ENCODE measurements around the gene IGFLR1. TPM values are rescaled to one million over a fixed set of nuclear protein-coding genes. Genes with fewer than 3 reads are reported as not detected.

The IGFLR1 gene, protein sequence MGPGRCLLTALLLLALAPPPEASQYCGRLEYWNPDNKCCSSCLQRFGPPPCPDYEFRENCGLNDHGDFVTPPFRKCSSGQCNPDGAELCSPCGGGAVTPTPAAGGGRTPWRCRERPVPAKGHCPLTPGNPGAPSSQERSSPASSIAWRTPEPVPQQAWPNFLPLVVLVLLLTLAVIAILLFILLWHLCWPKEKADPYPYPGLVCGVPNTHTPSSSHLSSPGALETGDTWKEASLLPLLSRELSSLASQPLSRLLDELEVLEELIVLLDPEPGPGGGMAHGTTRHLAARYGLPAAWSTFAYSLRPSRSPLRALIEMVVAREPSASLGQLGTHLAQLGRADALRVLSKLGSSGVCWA
- 10 to 100 TPM in 1 of 2 donors, 1 to 10 TPM in 1; 8.1 to 14.9 TPM for total RNA-seq
- polyA plus RNA-seq = 10 to 100 TPM in 1 of 2 donors, 1 to 10 TPM in 1; 5.1 to 10.9 TPM
- long read RNA-seq, donor 1, partial matches to known transcripts = 0 of 8 reads
- long read RNA-seq, donor 1, other reads (novel, unspliced or antisense) = 6 of 8 reads
- long read RNA-seq, donor 2, partial matches to known transcripts = 0 of 4 reads
- long read RNA-seq, donor 2, other reads (novel, unspliced or antisense) = 2 of 4 reads

DNA sequence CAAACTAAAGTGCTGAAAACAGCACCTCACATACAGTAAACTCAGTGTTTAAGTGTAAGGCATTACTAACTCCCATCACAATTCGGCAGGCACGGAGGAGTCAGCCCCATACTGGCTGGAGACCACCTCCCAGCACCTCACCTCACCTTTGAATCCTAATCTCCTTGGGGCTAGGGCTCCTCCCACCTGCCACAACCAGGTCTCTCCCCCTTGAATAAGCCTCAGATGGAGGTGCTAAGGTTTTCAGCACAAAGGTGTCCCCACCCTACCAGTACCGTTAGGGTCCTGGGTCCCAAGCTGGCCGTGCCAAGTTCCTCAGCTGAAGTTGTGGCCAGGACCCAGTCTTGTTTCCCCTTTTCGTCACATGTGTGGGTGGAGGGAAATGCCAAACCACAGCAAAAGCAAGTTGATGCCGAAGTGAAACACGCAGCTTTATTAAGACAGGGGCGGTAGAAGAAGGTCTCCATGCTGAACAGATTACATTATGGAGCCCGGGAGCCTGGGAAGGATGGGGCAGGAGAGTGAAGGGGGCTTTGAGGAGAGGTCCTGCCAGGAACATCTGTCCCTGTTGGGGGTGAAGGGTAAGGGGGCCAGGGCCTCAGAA, at the start of gene IGFLR1:
Gene IGFLR1, minus strand, starts transcription at position 332 of the 604 bp plus-strand sequence. CDS start 1,272 bp downstream, outside the sequence.
- ATAC-seq (ENCODE audit: low FRiP score) = no peak
- peak in 1 of 2 donors; percentile 76 for DNase-seq
- intact Hi-C loops (cut with DNase I) = loop anchor here in 1 of 2 donors (10.0 kb wide), 1 partner anchor 403 kb away; the partner anchor contains the start of gene CAPNS1
- no peaks in the 10 kb centered on the region for H3K9me3 ChIP-seq (ENCODE audit: control insufficient read depth, low read length)
- H3K4me1 ChIP-seq (ENCODE audit: control insufficient read depth in 1 of 2, insufficient read depth in 2 of 2, low read length in 2 of 2) = no peaks in the 10 kb centered on the region
- 82 to 85% methylated on average over 9 of the region's 9 CpGs for WGBS, 2 donors
- H3K27me3 ChIP-seq (ENCODE audit: control insufficient read depth in 1 of 2, insufficient read depth in 2 of 2, low read length in 1 of 2) = no peaks in the 10 kb centered on the region
- H3K4me3 ChIP-seq (ENCODE audit: low read length in 2 of 2) = no peak within 1 kb of the TSS
- H3K36me3 ChIP-seq (ENCODE audit: control insufficient read depth in 1 of 2, insufficient read depth in 2 of 2, low read length in 1 of 2) = peaks cover 2 to 5% of the 10 kb centered on the region in 2 donors
- no peak within 1 kb of the TSS for H3K27ac ChIP-seq (ENCODE audit: low read depth in 1 of 2, low read length in 2 of 2)

DNA sequence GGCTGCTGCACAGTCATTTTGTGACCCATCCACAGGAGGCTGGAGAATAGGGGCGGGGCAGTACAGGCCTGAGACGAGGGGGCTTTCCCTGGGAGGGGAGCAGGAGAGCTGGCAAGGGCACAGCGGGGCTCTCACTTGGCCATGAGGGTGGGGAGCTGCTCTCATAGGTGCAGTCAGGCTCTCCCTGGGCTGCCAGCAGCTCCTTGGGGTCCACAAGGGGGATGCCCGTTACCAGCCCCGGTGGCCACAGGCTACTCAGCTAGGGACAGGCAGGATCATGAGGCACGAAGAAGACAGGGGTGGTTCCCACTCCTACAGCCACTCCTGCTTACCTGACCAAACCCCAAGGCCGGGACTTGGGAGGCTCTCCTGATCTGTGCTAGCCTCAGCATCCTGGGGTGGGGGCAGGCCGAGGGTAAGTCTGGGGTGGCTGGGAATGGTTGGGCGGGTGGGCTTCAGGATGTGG, 49.6 kb upstream of the IGFLR1 start:
- intact Hi-C loops (cut with DNase I) = no loop called here
- no peak for ATAC-seq (ENCODE audit: low FRiP score)
- H3K4me1 ChIP-seq (ENCODE audit: control insufficient read depth in 1 of 2, insufficient read depth in 2 of 2, low read length in 2 of 2) = no peaks in the 10 kb centered on the region
- H3K4me3 ChIP-seq (ENCODE audit: low read length in 2 of 2) = no peak overlapping the region
- no peak for DNase-seq
- H3K9me3 ChIP-seq (ENCODE audit: control insufficient read depth, low read length) = no peaks in the 10 kb centered on the region
- 87 to 88% methylated on average over 9 of the region's 9 CpGs for whole genome bisulfite sequencing, 2 donors
- no peaks in the 10 kb centered on the region for H3K36me3 ChIP-seq (ENCODE audit: control insufficient read depth in 1 of 2, insufficient read depth in 2 of 2, low read length in 1 of 2)
- H3K27me3 ChIP-seq (ENCODE audit: control insufficient read depth in 1 of 2, insufficient read depth in 2 of 2, low read length in 1 of 2) = no peaks in the 10 kb centered on the region
- H3K27ac ChIP-seq (ENCODE audit: low read depth in 1 of 2, low read length in 2 of 2) = no peak overlapping the region

DNA sequence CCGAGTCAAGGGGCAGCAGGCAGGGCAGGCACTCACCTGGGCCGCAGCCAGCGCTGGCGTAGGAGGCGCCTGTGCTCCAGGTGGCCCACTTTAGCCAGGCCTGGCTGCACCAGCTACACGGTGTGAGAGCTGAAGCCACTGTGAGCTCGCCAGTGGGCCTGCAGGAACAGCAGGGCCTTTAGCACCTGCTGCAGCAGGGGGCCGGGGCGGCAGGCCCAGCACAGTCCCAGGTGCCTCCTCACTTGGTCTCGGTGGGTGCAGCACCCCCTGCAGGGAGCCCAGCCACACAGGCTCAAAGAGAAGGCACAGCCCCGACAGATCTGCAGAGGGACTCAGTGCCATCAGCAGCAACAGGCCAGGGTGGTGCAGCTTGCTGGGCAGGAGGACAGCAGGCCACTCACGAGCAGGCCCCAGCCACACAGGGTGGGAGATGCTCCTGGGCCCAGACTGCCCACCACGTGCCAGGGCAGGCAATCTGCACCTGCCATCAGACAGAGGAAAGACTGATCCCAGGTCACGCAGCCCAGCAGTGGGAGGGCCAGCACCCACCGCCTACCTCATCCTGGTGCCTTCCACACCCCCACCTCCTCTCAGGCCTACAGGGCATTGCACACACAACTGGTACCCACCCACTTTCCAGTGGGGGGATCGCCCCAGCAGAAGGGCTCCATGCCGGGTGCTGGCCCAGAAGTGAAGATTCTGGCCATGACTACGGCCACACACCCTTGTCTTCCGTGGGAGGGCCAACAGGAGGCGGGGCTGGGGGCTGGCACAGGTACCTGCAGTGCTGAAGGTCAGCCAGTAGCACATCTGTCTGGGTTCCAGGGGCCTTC, 48.9 kb upstream of the IGFLR1 start:
- intact Hi-C loops (cut with DNase I) = no loop called here
- no peak for ATAC-seq (ENCODE audit: low FRiP score)
- no peaks in the 10 kb centered on the region for H3K36me3 ChIP-seq (ENCODE audit: control insufficient read depth in 1 of 2, insufficient read depth in 2 of 2, low read length in 1 of 2)
- H3K9me3 ChIP-seq (ENCODE audit: control insufficient read depth, low read length) = no peaks in the 10 kb centered on the region
- no peaks in the 10 kb centered on the region for H3K4me1 ChIP-seq (ENCODE audit: control insufficient read depth in 1 of 2, insufficient read depth in 2 of 2, low read length in 2 of 2)
- DNase-seq = no peak
- WGBS, 2 donors = 61% methylated on average over 20 of the region's 20 CpGs
- no peaks in the 10 kb centered on the region for H3K27me3 ChIP-seq (ENCODE audit: control insufficient read depth in 1 of 2, insufficient read depth in 2 of 2, low read length in 1 of 2)
- no peak overlapping the region for H3K27ac ChIP-seq (ENCODE audit: low read depth in 1 of 2, low read length in 2 of 2)
- no peak overlapping the region for H3K4me3 ChIP-seq (ENCODE audit: low read length in 2 of 2)

DNA sequence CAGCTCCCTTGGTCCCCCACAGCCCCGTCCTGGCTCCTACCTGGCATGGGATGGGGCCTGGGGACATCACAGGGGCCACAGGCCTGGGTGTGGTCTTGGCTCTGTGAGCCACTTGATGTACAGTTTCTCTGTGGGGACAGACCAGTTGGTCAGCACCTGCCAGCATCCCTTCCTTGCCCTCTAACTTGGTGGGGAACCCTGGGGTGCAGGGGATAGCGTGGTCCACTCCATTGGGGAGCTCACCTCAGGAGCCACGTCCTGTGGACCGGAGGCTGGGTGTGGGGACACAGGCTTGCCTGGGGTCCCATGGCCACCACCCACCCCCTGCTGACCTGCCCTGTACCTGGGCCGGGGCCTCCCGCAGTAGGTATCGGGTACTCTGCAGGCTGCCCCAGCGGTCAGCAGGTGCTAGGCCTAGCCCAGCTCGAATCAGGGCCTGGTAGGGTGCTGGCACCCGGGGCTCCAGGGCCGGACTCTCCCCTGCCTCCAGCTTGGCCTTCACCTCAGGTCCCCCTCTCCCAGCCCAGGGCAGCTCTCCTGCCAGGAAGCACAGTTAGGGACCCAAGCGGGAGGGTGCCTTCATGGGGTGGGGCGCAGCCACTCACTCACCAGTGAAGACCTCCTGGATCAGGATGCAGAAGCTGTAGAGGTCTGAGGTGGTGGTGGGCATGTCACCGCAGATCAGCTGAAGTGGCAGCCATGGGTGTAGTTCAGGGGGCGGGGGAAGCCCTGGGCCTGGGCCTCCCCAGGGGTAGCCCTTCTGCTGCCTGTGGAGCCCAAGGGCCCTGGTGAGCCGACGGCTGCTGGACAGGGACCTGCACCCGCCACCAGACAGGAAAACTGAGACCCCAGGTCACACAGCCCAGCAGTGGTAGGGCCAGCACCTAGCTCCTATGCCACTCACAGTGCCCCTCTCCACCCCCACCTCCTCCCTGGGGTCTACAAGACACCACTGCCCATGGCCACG, 48.0 kb upstream of the IGFLR1 start:
- ATAC-seq (ENCODE audit: low FRiP score) (no peak), DNase-seq (no peak)
- 82% methylated on average over 19 of the region's 19 CpGs for WGBS, 2 donors
- Histone ChIP-seq H3K27ac (ENCODE audit: low read depth in 1 of 2, low read length in 2 of 2) (no peak overlapping the region), H3K4me3 (ENCODE audit: low read length in 2 of 2) (no peak overlapping the region), H3K9me3 (ENCODE audit: control insufficient read depth, low read length) (no peaks in the 10 kb centered on the region), H3K4me1 (ENCODE audit: control insufficient read depth in 1 of 2, insufficient read depth in 2 of 2, low read length in 2 of 2) (no peaks in the 10 kb centered on the region), H3K36me3 (ENCODE audit: control insufficient read depth in 1 of 2, insufficient read depth in 2 of 2, low read length in 1 of 2) (no peaks in the 10 kb centered on the region), H3K27me3 (ENCODE audit: control insufficient read depth in 1 of 2, insufficient read depth in 2 of 2, low read length in 1 of 2) (no peaks in the 10 kb centered on the region)
- intact Hi-C loops (cut with DNase I) = no loop called here

DNA sequence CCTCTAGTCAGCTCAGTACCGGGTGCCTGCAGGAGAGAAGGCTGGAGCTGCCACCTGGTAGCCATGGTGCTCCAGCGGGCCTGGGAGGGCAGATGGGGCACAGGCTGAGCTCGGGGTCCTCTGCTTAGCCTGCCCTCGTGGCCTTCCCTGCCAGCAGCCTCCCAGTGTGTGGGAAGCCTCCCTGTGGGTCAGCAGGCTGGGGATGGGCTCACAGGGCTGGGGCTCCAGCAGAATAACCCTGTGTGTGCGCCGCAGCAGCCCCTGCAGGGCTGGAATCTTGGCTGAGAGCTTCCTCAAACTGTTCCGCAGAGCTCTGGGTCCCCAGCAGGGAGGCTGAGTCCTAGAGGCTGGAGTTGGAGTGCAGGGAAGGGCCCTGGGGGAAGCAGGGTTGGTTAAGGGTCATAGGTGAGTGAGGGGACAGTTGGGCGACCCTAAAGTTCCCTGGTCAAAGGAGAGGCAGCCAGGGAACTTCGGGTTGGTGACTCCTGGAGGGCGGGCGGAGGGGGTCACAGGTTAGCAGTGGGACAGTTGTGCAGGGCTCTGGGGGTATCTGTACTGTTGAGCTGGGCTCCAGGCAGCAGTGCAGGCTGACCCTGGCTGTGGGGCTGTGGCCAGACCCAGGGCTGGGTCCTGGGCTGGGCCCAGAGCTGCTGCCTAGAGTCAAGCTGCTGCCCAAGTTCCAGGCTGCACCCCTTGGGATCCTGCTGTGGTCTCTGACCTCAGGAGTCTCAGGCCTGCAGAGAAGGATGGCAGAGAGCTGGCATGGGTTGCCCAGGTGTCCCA, 47.1 kb upstream of the IGFLR1 start:
- Histone ChIP-seq H3K27ac (ENCODE audit: low read depth in 1 of 2, low read length in 2 of 2) (no peak overlapping the region), H3K9me3 (ENCODE audit: control insufficient read depth, low read length) (no peaks in the 10 kb centered on the region), H3K27me3 (ENCODE audit: control insufficient read depth in 1 of 2, insufficient read depth in 2 of 2, low read length in 1 of 2) (no peaks in the 10 kb centered on the region), H3K4me1 (ENCODE audit: control insufficient read depth in 1 of 2, insufficient read depth in 2 of 2, low read length in 2 of 2) (no peaks in the 10 kb centered on the region), H3K36me3 (ENCODE audit: control insufficient read depth in 1 of 2, insufficient read depth in 2 of 2, low read length in 1 of 2) (no peaks in the 10 kb centered on the region), H3K4me3 (ENCODE audit: low read length in 2 of 2) (no peak overlapping the region)
- WGBS, 2 donors = 78 to 82% methylated on average over 10 to 11 of the region's 11 CpGs
- intact Hi-C loops (cut with DNase I) = no loop called here
- ATAC-seq (ENCODE audit: low FRiP score) (no peak), DNase-seq (no peak)

DNA sequence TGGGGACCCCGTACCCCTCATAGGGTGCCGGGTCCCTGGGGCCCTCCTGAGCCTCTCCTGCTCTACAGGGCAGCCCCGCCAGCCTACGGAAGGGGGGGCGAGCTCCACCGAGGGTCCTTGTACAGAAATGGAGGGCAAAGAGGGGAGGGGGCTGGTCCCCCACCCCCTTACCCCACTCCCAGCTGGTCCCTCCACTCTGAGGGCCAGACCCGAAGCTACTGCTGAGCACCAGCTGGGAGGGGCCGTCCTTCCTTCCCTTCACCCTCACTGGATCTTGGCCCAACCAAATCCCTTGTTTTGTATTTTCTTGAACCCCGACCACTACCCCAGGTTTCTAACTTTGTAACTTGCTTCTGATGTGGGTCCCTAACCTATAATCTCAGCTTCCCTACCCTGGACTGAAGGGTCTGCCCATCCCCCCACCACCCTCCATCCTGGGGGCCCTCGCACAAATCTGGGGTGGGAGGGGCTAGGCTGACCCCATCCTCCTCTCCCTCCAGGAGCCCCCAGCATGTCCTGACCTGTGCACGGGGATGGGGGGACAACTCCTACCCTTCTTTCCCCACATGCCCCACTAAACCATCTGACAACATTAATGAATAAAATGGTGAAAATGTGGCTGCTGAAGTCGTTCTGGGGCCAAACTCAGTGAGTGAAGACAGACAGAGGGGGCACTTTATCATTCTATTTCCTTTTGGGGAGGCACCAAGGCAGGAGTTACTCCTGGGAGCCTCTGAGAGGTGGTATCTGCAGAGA, 46.1 kb upstream of the IGFLR1 start:
- WGBS, 2 donors = 75 to 79% methylated on average over 12 of the region's 12 CpGs
- ATAC-seq (ENCODE audit: low FRiP score) (no peak), DNase-seq (no peak)
- Histone ChIP-seq H3K9me3 (ENCODE audit: control insufficient read depth, low read length) (no peaks in the 10 kb centered on the region), H3K4me1 (ENCODE audit: control insufficient read depth in 1 of 2, insufficient read depth in 2 of 2, low read length in 2 of 2) (no peaks in the 10 kb centered on the region), H3K4me3 (ENCODE audit: low read length in 2 of 2) (no peak overlapping the region), H3K27ac (ENCODE audit: low read depth in 1 of 2, low read length in 2 of 2) (no peak overlapping the region), H3K27me3 (ENCODE audit: control insufficient read depth in 1 of 2, insufficient read depth in 2 of 2, low read length in 1 of 2) (no peaks in the 10 kb centered on the region), H3K36me3 (ENCODE audit: control insufficient read depth in 1 of 2, insufficient read depth in 2 of 2, low read length in 1 of 2) (no peaks in the 10 kb centered on the region)
- intact Hi-C loops (cut with DNase I) = no loop called here

DNA sequence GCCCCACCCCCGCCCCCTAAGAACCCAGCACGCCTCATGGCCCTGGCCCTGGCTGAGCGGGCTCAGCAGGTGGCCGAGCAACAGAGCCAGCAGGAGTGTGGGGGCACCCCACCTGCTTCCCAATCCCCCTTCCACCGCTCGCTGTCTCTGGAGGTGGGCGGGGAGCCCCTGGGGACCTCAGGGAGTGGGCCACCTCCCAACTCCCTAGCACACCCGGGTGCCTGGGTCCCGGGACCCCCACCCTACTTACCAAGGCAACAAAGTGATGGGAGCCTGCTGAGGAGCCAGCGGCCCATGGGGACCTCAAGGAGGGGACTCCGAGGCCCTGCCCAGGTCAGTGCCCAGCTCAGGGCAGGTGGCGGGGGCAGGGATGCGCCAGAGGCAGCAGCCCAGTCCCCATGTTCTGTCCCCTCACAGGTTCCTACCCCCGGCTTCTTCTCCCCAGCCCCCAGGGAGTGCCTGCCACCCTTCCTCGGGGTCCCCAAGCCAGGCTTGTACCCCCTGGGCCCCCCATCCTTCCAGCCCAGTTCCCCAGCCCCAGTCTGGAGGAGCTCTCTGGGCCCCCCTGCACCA, 45.1 kb upstream of the IGFLR1 start:
- intact Hi-C loops (cut with DNase I) = no loop called here
- WGBS, 2 donors = 92 to 94% methylated on average over 15 of the region's 15 CpGs

More for the DNA sequence above, 45.1 kb upstream of the IGFLR1 start:
- H3K9me3 ChIP-seq (ENCODE audit: control insufficient read depth, low read length) = no peaks in the 10 kb centered on the region
- no peaks in the 10 kb centered on the region for H3K27me3 ChIP-seq (ENCODE audit: control insufficient read depth in 1 of 2, insufficient read depth in 2 of 2, low read length in 1 of 2)
- H3K27ac ChIP-seq (ENCODE audit: low read depth in 1 of 2, low read length in 2 of 2) = no peak overlapping the region
- ATAC-seq (ENCODE audit: low FRiP score) (no peak), DNase-seq (no peak)
- H3K36me3 ChIP-seq (ENCODE audit: control insufficient read depth in 1 of 2, insufficient read depth in 2 of 2, low read length in 1 of 2) = no peaks in the 10 kb centered on the region
- no peak overlapping the region for H3K4me3 ChIP-seq (ENCODE audit: low read length in 2 of 2)
- H3K4me1 ChIP-seq (ENCODE audit: control insufficient read depth in 1 of 2, insufficient read depth in 2 of 2, low read length in 2 of 2) = no peaks in the 10 kb centered on the region

Data from aorta (tissue), 5 donors.